Stimulated activated CD8-positive, alpha-beta memory T cell treated with anti-CD3 and anti-CD28 coated beads, Interleukin-2, amount 100 ng/mL, for 1 hour (primary cell): Measurements from ENCODE around the gene ROR1.

Source experiments
- DNase-seq, 2 donors: peaks; one replicate each; pipeline ENCODE4 v3.0.0-alpha.2; 2020; ENCODE audit warnings: low read depth in 2 of 2

The ROR1 gene

GRCh38 chr1:63773815-63774616 lies at the start of gene ROR1:
TSS of gene ROR1 (plus strand) at chr1:63774017.
- no peak for DNase-seq

DNA sequence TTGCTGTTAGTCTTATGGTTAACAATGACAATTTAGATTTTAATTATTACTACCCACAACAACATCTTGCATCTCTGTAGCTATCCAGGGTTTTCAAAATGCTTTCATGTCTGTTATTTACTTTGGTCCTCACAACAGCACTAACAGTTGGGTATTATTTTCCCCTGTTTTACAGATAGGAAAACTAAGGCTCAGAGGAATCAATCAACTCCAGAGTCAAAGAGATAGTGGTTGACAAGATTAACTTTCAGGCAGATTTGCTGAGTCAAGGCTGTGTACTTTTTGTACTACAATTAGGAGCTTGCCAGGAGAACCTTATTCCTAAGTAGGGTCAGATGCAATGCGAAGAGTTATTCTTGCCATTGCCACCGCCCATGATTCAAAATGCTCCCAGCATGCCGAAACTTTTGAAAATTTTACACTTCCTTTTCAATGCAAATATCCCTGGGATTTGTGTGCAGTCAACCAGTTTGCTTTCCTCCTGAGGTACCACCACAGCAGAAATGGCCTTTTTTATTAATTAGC lies 49.4 kb upstream of the ROR1 start:
- no peak for DNase-seq

DNA sequence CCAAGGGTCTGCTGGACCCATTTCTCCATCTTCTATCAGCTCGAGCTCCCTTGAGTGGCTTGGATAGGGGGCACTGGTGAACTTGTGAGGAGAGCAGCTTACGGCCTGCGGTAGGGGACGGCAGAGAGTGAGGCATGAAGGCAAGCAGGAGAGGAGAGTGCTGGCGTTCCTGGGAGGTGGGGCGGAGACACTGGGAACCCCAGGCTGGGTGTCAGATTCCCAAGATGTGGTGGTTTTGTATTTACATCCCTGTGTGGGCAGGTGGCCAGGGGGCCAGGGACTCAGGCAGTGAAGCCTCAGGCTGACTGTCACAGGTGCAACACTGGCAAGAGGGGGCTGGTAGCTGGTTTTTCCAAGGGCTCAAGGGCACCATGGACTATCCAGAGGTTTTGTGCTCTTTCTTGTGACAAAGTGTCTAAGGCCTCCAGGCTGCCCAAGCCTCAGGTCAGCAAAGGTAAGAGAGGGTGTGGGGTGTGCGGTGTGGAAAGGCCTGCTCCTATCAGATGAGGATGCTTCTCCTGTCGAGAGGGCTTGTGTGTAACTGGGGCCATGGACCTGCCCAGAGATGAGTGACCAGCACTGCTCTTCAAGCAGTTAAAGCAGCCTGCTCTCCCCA lies 45.1 kb upstream of the ROR1 start:
- no peak for DNase-seq

GRCh38 chr1:63729227-63729620 lies 44.6 kb upstream of the ROR1 start:
- no peak for DNase-seq

- DNase-seq, result no peak
Measured at GRCh38 chr1:63730211-63730610, 43.6 kb upstream of the ROR1 start.

DNA sequence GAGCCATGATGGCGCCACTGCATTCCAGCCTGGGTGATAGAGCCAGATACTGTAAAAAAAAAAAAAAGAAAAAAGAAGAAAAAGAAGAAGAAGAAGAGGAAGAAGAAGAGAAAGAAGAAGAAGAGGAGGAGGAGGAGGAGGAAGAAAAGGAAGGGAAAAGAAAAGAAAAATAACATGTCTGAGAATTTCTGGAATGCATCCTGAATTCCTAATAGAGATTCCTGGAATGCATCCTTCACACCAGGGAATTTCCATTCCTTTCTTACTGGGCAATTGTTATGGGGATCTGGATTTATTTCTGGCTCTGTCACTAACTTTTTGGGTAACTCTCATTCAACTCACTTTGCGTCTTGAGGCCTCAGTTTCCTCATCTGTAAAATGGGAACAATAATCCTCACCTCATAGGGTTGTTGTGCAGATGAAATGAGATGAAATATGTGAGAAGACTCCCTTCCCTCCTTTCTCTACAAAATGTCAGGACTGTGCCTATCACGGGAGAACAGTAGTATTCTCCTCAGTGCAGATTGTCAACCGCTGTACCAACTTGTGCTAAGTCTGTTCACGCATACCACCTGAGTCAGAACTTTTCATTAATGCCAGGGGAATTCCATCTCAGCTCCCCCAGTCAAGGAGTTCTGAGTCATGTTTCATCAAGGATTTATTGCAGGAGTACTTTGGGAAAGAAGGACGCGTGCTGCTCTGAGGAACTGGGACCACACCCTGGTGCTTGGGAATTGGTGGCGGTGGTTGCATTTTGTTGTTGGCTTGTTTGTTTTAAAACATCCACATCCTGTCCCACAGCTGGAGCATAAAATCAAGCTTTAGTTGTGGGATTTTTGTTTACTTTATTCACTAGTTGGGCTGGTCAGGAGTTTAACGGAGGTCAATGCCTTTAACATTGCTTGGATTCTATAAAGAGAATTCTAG lies 42.4 kb upstream of the ROR1 start:
- DNase-seq, result no peak

- no peak for DNase-seq
Measured at GRCh38 chr1:63732666-63733065, 41.2 kb upstream of the ROR1 start.

DNA sequence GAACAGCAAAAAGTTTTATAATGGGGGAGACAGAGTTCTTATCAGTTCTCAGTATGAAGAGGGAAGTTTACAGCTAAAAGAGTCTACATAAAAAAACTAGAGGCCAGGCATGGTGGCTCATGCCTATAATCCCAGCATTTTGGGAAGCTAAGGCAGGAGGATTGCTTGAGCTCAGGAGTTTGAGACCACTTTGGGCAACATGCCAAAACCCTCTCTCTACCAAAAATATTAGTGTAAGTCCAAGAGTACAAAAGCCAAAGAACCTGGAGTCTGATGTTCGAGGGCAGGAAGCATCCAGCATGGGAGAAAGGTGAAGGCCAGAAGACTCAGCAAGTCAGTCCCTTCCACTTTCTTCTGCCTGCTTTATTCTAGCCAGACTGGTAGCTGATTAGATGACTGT lies 35.0 kb upstream of the ROR1 start:
- DNase-seq, result no peak

- no peak for DNase-seq
Measured at GRCh38 chr1:63739452-63739851, 34.4 kb upstream of the ROR1 start.

GRCh38 chr1:63740432-63740831 lies 33.4 kb upstream of the ROR1 start:
- DNase-seq, result no peak

DNA sequence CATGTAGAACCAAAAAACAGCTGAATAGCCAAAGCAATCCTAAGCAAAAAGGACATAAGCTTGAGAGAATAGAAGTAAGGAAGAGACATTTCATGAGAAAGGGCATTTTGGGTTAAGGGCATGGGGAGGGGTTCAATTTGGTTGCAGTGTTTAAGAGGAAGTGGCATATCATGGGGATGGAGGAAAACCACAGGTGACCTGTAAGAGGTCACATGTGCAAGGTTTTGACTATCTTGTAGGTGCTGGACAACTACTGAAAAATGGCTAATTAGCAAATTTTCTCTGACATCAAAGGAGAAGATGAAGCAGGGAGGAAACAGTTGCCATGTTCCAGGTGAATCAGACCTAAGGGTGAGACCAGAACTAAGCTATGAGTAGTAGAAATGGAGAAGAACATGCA lies 31.3 kb upstream of the ROR1 start:
- no peak for DNase-seq

DNA sequence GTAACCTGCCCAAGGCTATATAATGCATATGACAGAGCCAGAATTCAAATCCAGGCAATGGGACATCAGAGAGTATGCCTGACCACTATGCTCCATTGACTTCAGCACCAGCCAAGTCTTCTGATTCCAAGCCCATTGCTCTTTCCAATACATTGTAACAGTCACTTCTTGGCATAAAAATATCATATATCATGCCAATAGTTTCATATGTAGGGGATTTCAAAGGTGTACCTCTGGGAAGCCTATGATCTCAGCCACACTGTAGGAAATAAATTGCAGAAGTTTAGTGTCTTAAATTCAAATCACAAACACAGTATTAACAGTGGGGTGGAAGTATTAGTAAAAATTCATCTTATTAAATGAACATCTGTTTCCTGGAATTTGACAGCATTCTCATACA lies 30.0 kb upstream of the ROR1 start:
- no peak for DNase-seq

DNA sequence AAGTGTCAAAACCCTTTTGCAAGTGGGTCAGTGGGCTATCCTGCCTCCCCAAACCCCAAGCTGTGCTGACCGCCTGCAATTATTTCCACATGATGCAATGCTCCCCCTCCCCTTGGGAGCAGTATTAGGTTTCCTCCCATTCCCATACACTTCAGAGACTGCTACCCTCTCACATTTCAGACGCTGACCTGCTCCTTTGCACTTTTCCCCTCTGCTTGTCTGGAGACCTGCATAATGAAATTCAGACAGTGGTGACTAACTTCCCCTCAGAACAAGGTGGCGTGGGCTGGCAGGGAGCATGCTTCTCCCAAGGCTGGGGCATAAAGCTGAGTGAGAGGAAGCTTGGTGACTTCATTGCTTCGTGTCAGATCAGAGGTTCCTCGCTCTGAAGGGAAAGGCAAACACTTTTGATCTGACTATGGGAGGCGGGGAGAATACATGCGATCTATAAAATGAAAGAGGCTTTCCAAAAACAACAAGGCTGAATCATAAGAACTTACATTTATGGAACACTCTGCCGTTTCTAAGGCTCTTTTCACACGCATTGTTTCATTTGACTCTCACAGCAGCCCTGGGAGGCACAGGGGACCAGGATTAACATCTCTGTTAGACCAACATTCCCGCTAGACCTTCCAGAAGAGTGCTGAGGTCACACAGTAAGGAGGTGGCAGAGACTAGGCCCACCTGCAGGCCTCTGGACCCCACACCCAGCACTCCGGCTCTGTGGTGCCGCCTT lies 27.5 kb upstream of the ROR1 start:
- no peak for DNase-seq

GRCh38 chr1:63747445-63747844 lies 26.4 kb upstream of the ROR1 start:
- no peak for DNase-seq

GRCh38 chr1:63748046-63748580 lies 25.7 kb upstream of the ROR1 start:
- no peak for DNase-seq

GRCh38 chr1:63748641-63749040 lies 25.2 kb upstream of the ROR1 start:
- DNase-seq, result no peak

- no peak for DNase-seq
Measured at GRCh38 chr1:63750721-63751120, 23.1 kb upstream of the ROR1 start.

DNA sequence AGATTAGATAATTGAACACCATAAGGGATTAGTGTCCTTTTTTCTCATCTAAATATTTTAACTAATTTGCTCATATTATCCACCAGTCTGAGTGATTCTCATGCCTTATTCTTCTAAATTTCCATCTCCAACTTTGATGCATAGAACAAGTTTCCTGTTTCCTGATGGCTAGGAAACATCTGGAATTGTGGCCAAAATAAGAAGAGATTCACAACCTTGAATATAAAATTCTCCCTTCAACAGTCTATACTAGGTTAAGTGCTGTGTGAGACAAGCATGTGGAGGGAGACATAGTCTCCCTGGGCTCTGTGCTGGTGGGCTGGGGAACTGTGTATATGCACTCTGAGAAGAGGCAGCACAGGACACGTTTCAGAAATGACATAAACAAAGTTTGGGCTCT lies 21.6 kb upstream of the ROR1 start:
- no peak for DNase-seq

DNA sequence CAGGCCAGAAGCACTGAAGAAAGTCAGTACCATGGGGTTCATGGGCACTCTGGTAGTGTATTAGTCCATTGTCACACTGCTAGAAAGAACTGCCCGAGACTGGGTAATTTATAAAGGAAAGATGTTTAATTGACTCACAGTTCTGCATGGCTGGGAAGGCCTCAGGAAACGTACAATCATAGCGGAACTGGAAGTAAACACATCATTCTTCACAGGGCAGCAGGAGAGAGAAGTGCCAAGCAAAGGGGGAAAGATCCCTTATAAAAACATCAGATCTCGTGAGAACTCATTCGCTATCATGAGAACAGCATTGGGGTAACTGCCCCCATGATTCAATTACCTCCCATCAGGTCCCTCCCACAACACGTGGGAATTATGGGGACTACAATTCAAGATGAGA lies 20.2 kb upstream of the ROR1 start:
- no peak for DNase-seq

GRCh38 chr1:63756839-63757238 lies 17.0 kb upstream of the ROR1 start:
- no peak for DNase-seq

DNA sequence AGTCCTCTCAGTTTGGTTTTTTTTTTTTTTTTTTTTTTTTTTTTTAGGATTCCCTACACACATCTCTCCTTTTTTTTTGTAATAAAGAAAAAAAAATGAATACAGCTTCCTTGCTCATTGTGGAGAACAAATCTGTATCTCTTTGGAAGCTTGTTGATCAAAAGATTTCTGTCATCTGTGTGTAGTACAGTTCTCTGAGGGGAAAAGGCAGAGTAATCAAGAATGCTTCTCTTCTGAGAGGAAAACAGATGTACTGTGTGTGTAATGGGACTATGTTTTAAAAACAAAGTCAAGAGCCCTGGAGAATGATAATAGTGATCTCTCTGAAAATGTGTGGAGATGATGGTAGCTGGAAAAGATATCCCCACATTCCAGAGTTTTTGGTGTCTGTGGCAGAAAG lies 16.5 kb upstream of the ROR1 start:
- no peak for DNase-seq
